ENCODE data around the gene CAPN8.

The CAPN8 gene

GRCh38 chr1:223609977-223610376 is 55.5 kb downstream of the CAPN8 start:
- no peak for DNase-seq

GRCh38 chr1:223609066-223609465 is 56.4 kb downstream of the CAPN8 start:
- no peak for DNase-seq

- DNase-seq, result no peak
Observed at GRCh38 chr1:223558512-223558911, 107.0 kb downstream of the CAPN8 start.

- no peak for DNase-seq
Observed at GRCh38 chr1:223557130-223557475, 108.4 kb downstream of the CAPN8 start.

GRCh38 chr1:223556414-223557129 is 108.9 kb downstream of the CAPN8 start:
- peak; percentile 19 for DNase-seq

GRCh38 chr1:223553957-223554356 is 111.5 kb downstream of the CAPN8 start:
- DNase-seq, result no peak

GRCh38 chr1:223551610-223552009 is 113.9 kb downstream of the CAPN8 start:
- no peak for DNase-seq

- DNase-seq, result no peak
Observed at GRCh38 chr1:223549740-223550139, 115.8 kb downstream of the CAPN8 start.

- no peak for DNase-seq
Observed at GRCh38 chr1:223547316-223548114, 118.0 kb downstream of the CAPN8 start.

GRCh38 chr1:223545343-223545742 is 120.2 kb downstream of the CAPN8 start:
- no peak for DNase-seq

GRCh38 chr1:223543560-223543959 is 121.9 kb downstream of the CAPN8 start:
- no peak for DNase-seq

- DNase-seq, result no peak
Observed at GRCh38 chr1:223542831-223543230, 122.7 kb downstream of the CAPN8 start.

GRCh38 chr1:223540485-223541106 is 124.9 kb downstream of the CAPN8 start:
- DNase-seq, result no peak

GRCh38 chr1:223539750-223540149 is 125.8 kb downstream of the CAPN8 start:
- no peak for DNase-seq

- no peak for DNase-seq
Observed at GRCh38 chr1:223538981-223539380, 126.5 kb downstream of the CAPN8 start.

GRCh38 chr1:223535319-223535718 is 130.2 kb downstream of the CAPN8 start:
- no peak for DNase-seq

GRCh38 chr1:223534677-223535076 is 130.8 kb downstream of the CAPN8 start:
- DNase-seq, result no peak

GRCh38 chr1:223533708-223534107 is 131.8 kb downstream of the CAPN8 start:
- DNase-seq, result no peak

- DNase-seq, result peak; percentile 33
Observed at GRCh38 chr1:223531742-223532341, 133.7 kb downstream of the CAPN8 start.

- DNase-seq, result no peak
Observed at GRCh38 chr1:223525957-223526356, 139.5 kb downstream of the CAPN8 start.

GRCh38 chr1:223525546-223525945 is 140.0 kb downstream of the CAPN8 start:
- DNase-seq, result no peak

GRCh38 chr1:223524930-223525451 is 140.5 kb downstream of the CAPN8 start:
- DNase-seq, result no peak

GRCh38 chr1:223521150-223521549 is 144.4 kb downstream of the CAPN8 start:
- DNase-seq, result no peak
